ENCODE measurements around the gene P2RX3.
"Not testable (repeated sequence)": the region's sequence is repeated elsewhere in the genome, so short reads cannot be mapped to it uniquely, and the experiment has no call there.

The P2RX3 gene

GRCh38 chr11:57324886-57325734 lies 13.0 kb upstream of the P2RX3 start, which contains the start of gene TNKS1BP1:
TNKS1BP1 (minus strand) TSS chr11:57324952; CDS start chr11:57321885, 3,067 bp downstream.
- DNase-seq (ENCODE audit: low read depth in 2 of 2), result peak; percentile 81 to 86

- DNase-seq (ENCODE audit: low read depth in 2 of 2), result no peak
These were observed 12.5 kb upstream of the P2RX3 start for GRCh38 chr11:57325735-57326048.

- DNase-seq (ENCODE audit: low read depth in 2 of 2), result no peak
These were observed 10.4 kb upstream of the P2RX3 start for GRCh38 chr11:57327721-57328120.

GRCh38 chr11:57330029-57330428 lies 8.1 kb upstream of the P2RX3 start:
- DNase-seq (ENCODE audit: low read depth in 2 of 2), result no peak

- no peak for DNase-seq (ENCODE audit: low read depth in 2 of 2)
These were observed 6.4 kb upstream of the P2RX3 start for GRCh38 chr11:57331720-57332119.

- DNase-seq (ENCODE audit: low read depth in 2 of 2), result no peak
These were observed 5.3 kb upstream of the P2RX3 start for GRCh38 chr11:57332694-57333440.

GRCh38 chr11:57335023-57335342 lies 3.2 kb upstream of the P2RX3 start:
- DNase-seq (ENCODE audit: low read depth in 2 of 2), result no peak

- peak; percentile 83 to 84 for DNase-seq (ENCODE audit: low read depth in 2 of 2)
These were observed 2.6 kb upstream of the P2RX3 start, which contains the start of gene SSRP1 for GRCh38 chr11:57335343-57336110. SSRP1 (minus strand) TSS chr11:57335892; CDS start chr11:57335121, 771 bp downstream.

GRCh38 chr11:57336111-57336666 lies 2.0 kb upstream of the P2RX3 start:
- DNase-seq (ENCODE audit: low read depth in 2 of 2), result no peak

- not testable (repeated sequence) for DNase-seq (ENCODE audit: low read depth in 2 of 2)
These were observed 1.3 kb upstream of the P2RX3 start for GRCh38 chr11:57336856-57337255.

GRCh38 chr11:57339328-57339727 lies 1.2 kb downstream of the P2RX3 start:
- no peak for DNase-seq (ENCODE audit: low read depth in 2 of 2)

GRCh38 chr11:57340039-57340615 lies 2.0 kb downstream of the P2RX3 start:
- DNase-seq (ENCODE audit: low read depth in 2 of 2), result no peak

- no peak for DNase-seq (ENCODE audit: low read depth in 2 of 2)
These were observed 3.2 kb downstream of the P2RX3 start for GRCh38 chr11:57341250-57341808.

- no peak for DNase-seq (ENCODE audit: low read depth in 2 of 2)
These were observed 4.5 kb downstream of the P2RX3 start for GRCh38 chr11:57342702-57343101.

- DNase-seq (ENCODE audit: low read depth in 2 of 2), result no peak
These were observed 5.7 kb downstream of the P2RX3 start for GRCh38 chr11:57343825-57344224.

GRCh38 chr11:57344826-57345225 lies 6.7 kb downstream of the P2RX3 start:
- DNase-seq (ENCODE audit: low read depth in 2 of 2), result no peak

GRCh38 chr11:57345555-57346211 lies 7.5 kb downstream of the P2RX3 start:
- DNase-seq (ENCODE audit: low read depth in 2 of 2), result peak; percentile 38 to 59

- no peak for DNase-seq (ENCODE audit: low read depth in 2 of 2)
These were observed 9.2 kb downstream of the P2RX3 start for GRCh38 chr11:57347336-57347735.

GRCh38 chr11:57348052-57348451 lies 9.9 kb downstream of the P2RX3 start:
- no peak for DNase-seq (ENCODE audit: low read depth in 2 of 2)

- DNase-seq (ENCODE audit: low read depth in 2 of 2), result no peak
These were observed 10.6 kb downstream of the P2RX3 start for GRCh38 chr11:57348636-57349313.
